ENCODE data around the gene PRKCH. TPM values are rescaled to one million over a fixed set of nuclear protein-coding genes. Genes with fewer than 3 reads are reported as not detected.

The PRKCH gene
- total and polyA plus RNA-seq, 2 donors (not counting 3 experiments of a cell fraction or from before 2014, with no cell fraction given), result 97.7 to 103 TPM

DNA sequence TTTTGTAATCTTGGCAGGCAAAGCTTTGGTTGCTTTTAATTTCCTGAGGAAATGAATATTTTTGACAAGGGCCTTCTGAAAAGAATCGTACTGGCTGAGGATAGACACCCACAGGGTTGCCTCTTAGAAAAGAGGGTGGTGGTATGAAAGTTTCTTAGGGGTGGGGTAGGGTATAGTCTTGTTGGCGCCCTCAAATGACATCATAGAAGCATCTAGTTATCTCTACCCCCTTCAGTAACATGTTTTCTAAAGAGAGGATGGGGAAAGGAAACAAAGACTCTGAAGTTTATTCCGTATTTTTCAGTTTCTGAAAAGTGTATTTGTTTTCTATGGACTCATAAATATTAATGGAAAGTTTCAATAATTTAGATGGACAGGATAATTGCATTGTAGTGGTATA lies 13.7 kb downstream of the PRKCH start:
- no peaks in the 10 kb centered on the region for H3K9me3 ChIP-seq (replicated peaks; ENCODE audit: control insufficient read depth, insufficient read depth, low read length)
- peaks cover 2% of the 10 kb centered on the region for H4K20me1 ChIP-seq (replicated peaks; ENCODE audit: control insufficient read depth, extremely low read depth, insufficient read depth, low read length)
- FAIRE-seq (no peak), DNase-seq (ENCODE audit: low read depth, low spot score) (no peak)
- H3K27ac ChIP-seq (ENCODE audit: insufficient read depth, low read depth, low read length), result peak overlapping the region; percentile 19
- dilution Hi-C loops (cut with MboI; ENCODE audit: extremely low pct_ligation_motif_present, low sequenced_read_pairs) (no loop called here), intact Hi-C loops (cut with micrococcal nuclease) (no loop called here)
- H3K4me1 ChIP-seq (ENCODE audit: control insufficient read depth, extremely low read depth, insufficient read depth, low read length), result peaks cover 59% of the 10 kb centered on the region
- no peak overlapping the region for H2AFZ ChIP-seq (ENCODE audit: low read depth, low read length)
- BruUV-seq (replicated peaks), result no TSS peak
- TF ChIP-seq JUN (IDR thresholded peaks at IDR 0.05; ENCODE audit: borderline replicate concordance, insufficient read depth, insufficient read length, low read depth), result no peak
- TF ChIP-seq, protein P1, sequence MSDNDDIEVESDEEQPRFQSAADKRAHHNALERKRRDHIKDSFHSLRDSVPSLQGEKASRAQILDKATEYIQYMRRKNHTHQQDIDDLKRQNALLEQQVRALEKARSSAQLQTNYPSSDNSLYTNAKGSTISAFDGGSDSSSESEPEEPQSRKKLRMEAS (IDR thresholded peaks at IDR 0.05; ENCODE audit: insufficient read depth, insufficient read length), result no peak
- no peak for TF ChIP-seq EZH2 (IDR thresholded peaks at IDR 0.05; ENCODE audit: borderline replicate concordance, low read depth, low read length, severe bottlenecking)
- TF ChIP-seq POLR2A (IDR thresholded peaks at IDR 0.05; ENCODE audit: low read depth, low read length), result no peak
- no peak for TF ChIP-seq GATA2 (IDR thresholded peaks at IDR 0.05; ENCODE audit: insufficient read depth, insufficient read length, low read depth, low read length)
- no peak for TF ChIP-seq FOS (IDR thresholded peaks at IDR 0.05; ENCODE audit: borderline replicate concordance, insufficient read depth, low read length)
- TF ChIP-seq, protein P2, sequence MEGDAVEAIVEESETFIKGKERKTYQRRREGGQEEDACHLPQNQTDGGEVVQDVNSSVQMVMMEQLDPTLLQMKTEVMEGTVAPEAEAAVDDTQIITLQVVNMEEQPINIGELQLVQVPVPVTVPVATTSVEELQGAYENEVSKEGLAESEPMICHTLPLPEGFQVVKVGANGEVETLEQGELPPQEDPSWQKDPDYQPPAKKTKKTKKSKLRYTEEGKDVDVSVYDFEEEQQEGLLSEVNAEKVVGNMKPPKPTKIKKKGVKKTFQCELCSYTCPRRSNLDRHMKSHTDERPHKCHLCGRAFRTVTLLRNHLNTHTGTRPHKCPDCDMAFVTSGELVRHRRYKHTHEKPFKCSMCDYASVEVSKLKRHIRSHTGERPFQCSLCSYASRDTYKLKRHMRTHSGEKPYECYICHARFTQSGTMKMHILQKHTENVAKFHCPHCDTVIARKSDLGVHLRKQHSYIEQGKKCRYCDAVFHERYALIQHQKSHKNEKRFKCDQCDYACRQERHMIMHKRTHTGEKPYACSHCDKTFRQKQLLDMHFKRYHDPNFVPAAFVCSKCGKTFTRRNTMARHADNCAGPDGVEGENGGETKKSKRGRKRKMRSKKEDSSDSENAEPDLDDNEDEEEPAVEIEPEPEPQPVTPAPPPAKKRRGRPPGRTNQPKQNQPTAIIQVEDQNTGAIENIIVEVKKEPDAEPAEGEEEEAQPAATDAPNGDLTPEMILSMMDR (IDR thresholded peaks at IDR 0.05; ENCODE audit: extremely low read depth in 1 of 2, insufficient read depth in 1 of 2, low read depth in 1 of 2, low read length in 2 of 2), result no peak
- TF ChIP-seq MYC (IDR thresholded peaks at IDR 0.05; ENCODE audit: low read depth, low read length), result no peak
- TF ChIP-seq POLR2AphosphoS5 (IDR thresholded peaks at IDR 0.05; ENCODE audit: insufficient read depth, low read depth, low read length), result no peak
- H3K79me2 ChIP-seq (ENCODE audit: control insufficient read depth, insufficient read depth, low read length), result peaks cover 93% of the 10 kb centered on the region
- no peaks in the 10 kb centered on the region for H3K27me3 ChIP-seq (ENCODE audit: control insufficient read depth in 2 of 2, insufficient read depth in 2 of 2, low read length in 2 of 2)
- no peak overlapping the region for H3K4me3 ChIP-seq (replicated peaks in 1 of 3; ENCODE audit: insufficient read depth in 1 of 3, low read depth in 1 of 3, low read length in 3 of 3)
- H3K9me1 ChIP-seq (replicated peaks; ENCODE audit: control insufficient read depth, extremely low read depth, insufficient read depth, low read length), result no peaks in the 10 kb centered on the region
- peak overlapping the region; percentile 65 for H3K4me2 ChIP-seq (ENCODE audit: insufficient read depth, low read length)
- ChIA-PET CTCF (interaction anchor here (1.0 to 4.1 kb wide), 5 partner anchors 8 to 791 kb away, joined by 3 to 17 read pairs (median 3); no protein-coding TSS in a partner anchor), POLR2A (no interaction called here)
- H3K36me3 ChIP-seq (ENCODE audit: control insufficient read depth in 2 of 2, extremely low read depth in 1 of 2, insufficient read depth in 2 of 2, low read length in 2 of 2), result peaks cover 0 to 6% of the 10 kb centered on the region in 2 experiments
- H3K9ac ChIP-seq (replicated peaks; ENCODE audit: extremely low read depth, insufficient read depth, low read length), result no peak overlapping the region
